Nephron (organoid): Measurements from ENCODE around the gene VAPB.

Source experiments
- H3K27ac Mint-ChIP-seq, 3 experiments: 2 replicates each; pipeline ENCODE4 v1.8.0; 2020; ENCODE audit warnings: mixed read lengths in 3 of 3, mild to moderate bottlenecking in 2 of 3, moderate library complexity in 1 of 3
- H3K27me3 Mint-ChIP-seq: 2 replicates; pipeline ENCODE4 v1.8.0; 2021; ENCODE audit warnings: low read depth, mild to moderate bottlenecking, moderate library complexity, mixed read lengths
- H3K36me3 Mint-ChIP-seq: 2 replicates; pipeline ENCODE4 v1.8.0; 2020; ENCODE audit warnings: low read depth, mixed read lengths
- H3K4me1 Mint-ChIP-seq: 2 replicates; pipeline ENCODE4 v1.8.0; 2020; ENCODE audit warnings: mixed read lengths
- H3K4me3 Mint-ChIP-seq, 3 experiments: 2 replicates each; pipeline ENCODE4 v1.8.0; 2020; ENCODE audit warnings: mild to moderate bottlenecking in 3 of 3, mixed read lengths in 3 of 3, moderate library complexity in 2 of 3
- H3K9me3 Mint-ChIP-seq: 2 replicates; pipeline ENCODE4 v1.8.0; 2020; ENCODE audit warnings: mixed read lengths
- CTCF ChIP-seq, 3 experiments: fragments of 200-600 bp; sonication (generic); IDR thresholded peaks; one replicate each; pipeline ENCODE4 v1.5.0; 2021; ENCODE audit warnings: antibody characterized with exemption in 3 of 3; ENCODE audit not compliant: unreplicated experiment in 3 of 3

VAPB gene

GRCh38 chr20:58375759-58376352 is 13.2 kb upstream of the VAPB start:
- peaks cover 48% of the 10 kb centered on the region for H3K4me1 Mint-ChIP-seq
- H3K4me3 Mint-ChIP-seq: no peak overlapping the region
- H3K9me3 Mint-ChIP-seq: peaks cover 4% of the 10 kb centered on the region
- H3K27ac Mint-ChIP-seq: peak overlapping the region in 2 of 3 experiments; percentile 55 to 60
- H3K27me3 Mint-ChIP-seq: peaks cover 7% of the 10 kb centered on the region
- TF ChIP-seq CTCF (IDR thresholded peaks at IDR 0.05; ENCODE audit: unreplicated experiment in 3 of 3): no peak
- no peaks in the 10 kb centered on the region for H3K36me3 Mint-ChIP-seq

- Mint-ChIP-seq H3K4me3 (no peak overlapping the region), H3K27ac (no peak overlapping the region), H3K9me3 (peaks cover 14% of the 10 kb centered on the region), H3K27me3 (peaks cover 7% of the 10 kb centered on the region), H3K4me1 (peaks cover 39% of the 10 kb centered on the region), H3K36me3 (no peaks in the 10 kb centered on the region)
- TF ChIP-seq CTCF (IDR thresholded peaks at IDR 0.05; ENCODE audit: unreplicated experiment in 3 of 3): no peak
These were observed 12.0 kb upstream of the VAPB start for GRCh38 chr20:58377017-58377416.

GRCh38 chr20:58377766-58378401 is 11.1 kb upstream of the VAPB start:
- H3K4me1 Mint-ChIP-seq: peaks cover 30% of the 10 kb centered on the region
- no peak overlapping the region for H3K4me3 Mint-ChIP-seq
- H3K9me3 Mint-ChIP-seq: peaks cover 23% of the 10 kb centered on the region
- no peak overlapping the region for H3K27ac Mint-ChIP-seq
- peaks cover 7% of the 10 kb centered on the region for H3K27me3 Mint-ChIP-seq
- H3K36me3 Mint-ChIP-seq: no peaks in the 10 kb centered on the region
- TF ChIP-seq CTCF (IDR thresholded peaks at IDR 0.05; ENCODE audit: unreplicated experiment in 3 of 3): no peak

- Mint-ChIP-seq H3K36me3 (no peaks in the 10 kb centered on the region), H3K27me3 (peaks cover 7% of the 10 kb centered on the region)
- no peak for TF ChIP-seq CTCF (IDR thresholded peaks at IDR 0.05; ENCODE audit: unreplicated experiment in 3 of 3)
These were observed 10.3 kb upstream of the VAPB start for GRCh38 chr20:58378704-58379103.

GRCh38 chr20:58381627-58382026 is 7.4 kb upstream of the VAPB start:
- no peak for TF ChIP-seq CTCF (IDR thresholded peaks at IDR 0.05; ENCODE audit: unreplicated experiment in 3 of 3)
- H3K4me1 Mint-ChIP-seq: peaks cover 6% of the 10 kb centered on the region
- H3K36me3 Mint-ChIP-seq: no peaks in the 10 kb centered on the region
- H3K9me3 Mint-ChIP-seq: peaks cover 24% of the 10 kb centered on the region
- H3K27me3 Mint-ChIP-seq: peaks cover 14% of the 10 kb centered on the region
- H3K27ac Mint-ChIP-seq: no peak overlapping the region
- H3K4me3 Mint-ChIP-seq: no peak overlapping the region

More at GRCh38 chr20:58378704-58379103, 10.3 kb upstream of the VAPB start:
- H3K4me1 Mint-ChIP-seq: peaks cover 26% of the 10 kb centered on the region
- H3K27ac Mint-ChIP-seq: no peak overlapping the region
- H3K9me3 Mint-ChIP-seq: peaks cover 24% of the 10 kb centered on the region
- no peak overlapping the region for H3K4me3 Mint-ChIP-seq

GRCh38 chr20:58382096-58382495 is 6.9 kb upstream of the VAPB start:
- no peak overlapping the region for H3K27ac Mint-ChIP-seq
- no peak for TF ChIP-seq CTCF (IDR thresholded peaks at IDR 0.05; ENCODE audit: unreplicated experiment in 3 of 3)
- peaks cover 17% of the 10 kb centered on the region for H3K27me3 Mint-ChIP-seq
- no peak overlapping the region for H3K4me3 Mint-ChIP-seq
- no peaks in the 10 kb centered on the region for H3K36me3 Mint-ChIP-seq
- H3K9me3 Mint-ChIP-seq: peaks cover 26% of the 10 kb centered on the region
- peaks cover 6% of the 10 kb centered on the region for H3K4me1 Mint-ChIP-seq
